SK-N-SH treated with all-trans-retinoic acid at 6 μM for 48 hours (cell line): ENCODE data around the gene MARCHF10.

Experiments used
- ATAC-seq: fragments of 200-7000 bp; cut with Tn5 transposase; 3 replicates; pipeline ENCODE4 v1.9.1; 2020; ENCODE audit warnings: mild to moderate bottlenecking, moderate library complexity
- ARNTL ChIP-seq: fragments of 450-650 bp; formaldehyde crosslinking; IDR thresholded peaks from 2 replicates; pipeline ENCODE4 v1.5.0; 2020; ENCODE audit warnings: low read depth, mild to moderate bottlenecking, moderate library complexity, borderline replicate concordance
- BACH2 ChIP-seq: fragments of 250-450 bp; sonication (Bioruptor Pico); IDR thresholded peaks from 2 replicates; pipeline ENCODE4 v1.9.0; 2021; ENCODE audit warnings: mild to moderate bottlenecking, borderline replicate concordance
- CSDC2 ChIP-seq: fragments of 250-450 bp; sonication (Bioruptor Pico); IDR thresholded peaks from 2 replicates; pipeline ENCODE4 v1.5.0; 2020; ENCODE audit warnings: mild to moderate bottlenecking, moderate library complexity
- ESRRG ChIP-seq: fragments of 250-450 bp; sonication (Bioruptor Pico); IDR thresholded peaks from 2 replicates; pipeline ENCODE4 v1.6.1; 2021; ENCODE audit warnings: mild to moderate bottlenecking
- GLIS3 ChIP-seq: fragments of 250-450 bp; sonication (Bioruptor Pico); IDR thresholded peaks from 2 replicates; pipeline ENCODE4 v1.5.0; 2020; ENCODE audit warnings: mild to moderate bottlenecking, moderate library complexity
- ISL1 ChIP-seq: fragments of 250-450 bp; sonication (Bioruptor Pico); IDR thresholded peaks from 2 replicates; pipeline ENCODE4 v2.1.2; 2022; ENCODE audit warnings: mild to moderate bottlenecking, moderate library complexity
- OSR1 ChIP-seq: fragments of 250-450 bp; sonication (Bioruptor Pico); IDR thresholded peaks from 2 replicates; pipeline ENCODE4 v1.8.0; 2022; ENCODE audit warnings: moderate library complexity, mild to moderate bottlenecking, inconsistent platforms
- POU6F1 ChIP-seq: fragments of 250-450 bp; sonication (Bioruptor Pico); IDR thresholded peaks from 2 replicates; pipeline ENCODE4 v1.8.0; 2021; ENCODE audit warnings: low read depth, mild to moderate bottlenecking, moderate library complexity, borderline replicate concordance
- PPARA ChIP-seq: fragments of 250-450 bp; sonication (Bioruptor Pico); IDR thresholded peaks from 2 replicates; pipeline ENCODE4 v1.5.0; 2020; ENCODE audit warnings: mild to moderate bottlenecking, borderline replicate concordance
- RARB ChIP-seq: fragments of 250-450 bp; sonication (Bioruptor Pico); IDR thresholded peaks from 2 replicates; pipeline ENCODE4 v1.8.0; 2021; ENCODE audit warnings: mild to moderate bottlenecking, moderate library complexity
- SNAI2 ChIP-seq: fragments of 250-450 bp; sonication (Bioruptor Pico); IDR thresholded peaks from 2 replicates; pipeline ENCODE4 v1.5.0; 2020; ENCODE audit warnings: mild to moderate bottlenecking, moderate library complexity
- TCF4 ChIP-seq: fragments of 250-450 bp; sonication (Bioruptor Pico); IDR thresholded peaks from 2 replicates; pipeline ENCODE4 v1.8.0; 2021; ENCODE audit warnings: mild to moderate bottlenecking, moderate library complexity, borderline replicate concordance
- TOX ChIP-seq: fragments of 250-450 bp; sonication (Bioruptor Pico); IDR thresholded peaks from 2 replicates; pipeline ENCODE4 v1.8.0; 2021; ENCODE audit warnings: mild to moderate bottlenecking, moderate library complexity, borderline replicate concordance
- TSHZ2 ChIP-seq: fragments of 250-450 bp; sonication (Bioruptor Pico); IDR thresholded peaks from 2 replicates; pipeline ENCODE4 v1.5.0; 2020; ENCODE audit warnings: mild to moderate bottlenecking, moderate library complexity
- ZC3H10 ChIP-seq: fragments of 250-450 bp; sonication (Bioruptor Pico); IDR thresholded peaks from 2 replicates; pipeline ENCODE4 v1.5.1; 2021; ENCODE audit warnings: mild to moderate bottlenecking, moderate library complexity
- ZFP3 ChIP-seq: fragments of 250-450 bp; sonication (Bioruptor Pico); IDR thresholded peaks from 2 replicates; pipeline ENCODE4 v1.5.0; 2020; ENCODE audit warnings: mild to moderate bottlenecking, moderate library complexity
- ZFP30 ChIP-seq: fragments of 450-650 bp; formaldehyde crosslinking; IDR thresholded peaks from 2 replicates; pipeline ENCODE4 v1.5.0; 2022; ENCODE audit warnings: mild to moderate bottlenecking, moderate library complexity
- ZNF565 ChIP-seq: fragments of 450-650 bp; formaldehyde crosslinking; conservative IDR thresholded peaks from 2 replicates; pipeline ENCODE4 v1.5.0; 2020; ENCODE audit warnings: low read depth, mild to moderate bottlenecking, moderate library complexity
- ZNF70 ChIP-seq: fragments of 450-650 bp; formaldehyde crosslinking; IDR thresholded peaks from 2 replicates; pipeline ENCODE4 v1.5.0; 2020; ENCODE audit warnings: mild to moderate bottlenecking, moderate library complexity
- ZNF8 ChIP-seq: fragments of 450-650 bp; formaldehyde crosslinking; IDR thresholded peaks from 2 replicates; pipeline ENCODE4 v1.5.0; 2020; ENCODE audit warnings: mild to moderate bottlenecking, moderate library complexity
- TF ChIP-seq, protein P1 (sequence below): fragments of 250-450 bp; sonication (Bioruptor Pico); IDR thresholded peaks from 2 replicates; pipeline ENCODE4 v1.5.1; 2020; ENCODE audit warnings: low read depth, mild to moderate bottlenecking, moderate library complexity
- TF ChIP-seq, protein P2 (sequence below): fragments of 250-450 bp; sonication (Bioruptor Pico); IDR thresholded peaks from 2 replicates; pipeline ENCODE4 v1.8.0; 2020; ENCODE audit warnings: mild to moderate bottlenecking, moderate library complexity, borderline replicate concordance

MARCHF10 gene

GRCh38 chr17:62702746-62703260 is 105.3 kb downstream of the MARCHF10 start:
- TF ChIP-seq ESRRG (CRISPR knock-in tag) (no peak), ZFP3 (CRISPR knock-in tag) (no peak), TCF4 (CRISPR knock-in tag) (no peak), ZFP30 (no peak), ZNF565 (CRISPR knock-in tag) (no peak), OSR1 (CRISPR knock-in tag) (no peak), RARB (CRISPR knock-in tag) (no peak), ZC3H10 (CRISPR knock-in tag) (no peak), ISL1 (CRISPR knock-in tag) (no peak), CSDC2 (CRISPR knock-in tag) (no peak), POU6F1 (CRISPR knock-in tag) (no peak), TOX (CRISPR knock-in tag) (no peak), TSHZ2 (CRISPR knock-in tag) (no peak), ARNTL (CRISPR knock-in tag) (no peak), SNAI2 (CRISPR knock-in tag) (no peak), ZNF70 (CRISPR knock-in tag) (no peak), GLIS3 (no peak)
- TF ChIP-seq, protein P1, sequence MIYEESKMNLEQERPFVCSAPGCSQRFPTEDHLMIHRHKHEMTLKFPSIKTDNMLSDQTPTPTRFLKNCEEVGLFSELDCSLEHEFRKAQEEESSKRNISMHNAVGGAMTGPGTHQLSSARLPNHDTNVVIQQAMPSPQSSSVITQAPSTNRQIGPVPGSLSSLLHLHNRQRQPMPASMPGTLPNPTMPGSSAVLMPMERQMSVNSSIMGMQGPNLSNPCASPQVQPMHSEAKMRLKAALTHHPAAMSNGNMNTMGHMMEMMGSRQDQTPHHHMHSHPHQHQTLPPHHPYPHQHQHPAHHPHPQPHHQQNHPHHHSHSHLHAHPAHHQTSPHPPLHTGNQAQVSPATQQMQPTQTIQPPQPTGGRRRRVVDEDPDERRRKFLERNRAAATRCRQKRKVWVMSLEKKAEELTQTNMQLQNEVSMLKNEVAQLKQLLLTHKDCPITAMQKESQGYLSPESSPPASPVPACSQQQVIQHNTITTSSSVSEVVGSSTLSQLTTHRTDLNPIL (CRISPR knock-in tag) = no peak
- TF ChIP-seq, protein P2, sequence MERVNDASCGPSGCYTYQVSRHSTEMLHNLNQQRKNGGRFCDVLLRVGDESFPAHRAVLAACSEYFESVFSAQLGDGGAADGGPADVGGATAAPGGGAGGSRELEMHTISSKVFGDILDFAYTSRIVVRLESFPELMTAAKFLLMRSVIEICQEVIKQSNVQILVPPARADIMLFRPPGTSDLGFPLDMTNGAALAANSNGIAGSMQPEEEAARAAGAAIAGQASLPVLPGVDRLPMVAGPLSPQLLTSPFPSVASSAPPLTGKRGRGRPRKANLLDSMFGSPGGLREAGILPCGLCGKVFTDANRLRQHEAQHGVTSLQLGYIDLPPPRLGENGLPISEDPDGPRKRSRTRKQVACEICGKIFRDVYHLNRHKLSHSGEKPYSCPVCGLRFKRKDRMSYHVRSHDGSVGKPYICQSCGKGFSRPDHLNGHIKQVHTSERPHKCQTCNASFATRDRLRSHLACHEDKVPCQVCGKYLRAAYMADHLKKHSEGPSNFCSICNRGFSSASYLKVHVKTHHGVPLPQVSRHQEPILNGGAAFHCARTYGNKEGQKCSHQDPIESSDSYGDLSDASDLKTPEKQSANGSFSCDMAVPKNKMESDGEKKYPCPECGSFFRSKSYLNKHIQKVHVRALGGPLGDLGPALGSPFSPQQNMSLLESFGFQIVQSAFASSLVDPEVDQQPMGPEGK (CRISPR knock-in tag) = no peak
- ATAC-seq = no peak

DNA sequence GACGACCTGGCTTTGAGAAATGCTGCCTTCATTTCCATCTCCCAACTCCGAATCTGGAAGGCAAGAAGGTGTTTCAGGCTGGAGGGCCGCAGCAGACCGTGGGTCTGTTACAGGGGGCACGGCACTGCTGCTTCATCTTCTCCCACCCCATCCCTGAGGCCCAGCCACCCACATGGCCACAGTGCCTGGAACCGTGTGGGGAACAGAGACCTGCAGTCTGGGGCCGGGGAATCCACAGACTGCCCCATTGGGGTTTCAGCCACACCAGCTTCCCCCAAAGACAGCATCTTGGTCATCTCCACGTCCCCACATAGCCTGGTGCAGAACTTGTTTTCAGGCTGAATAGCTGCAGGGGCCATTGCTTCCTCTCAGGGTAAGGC is 106.4 kb downstream of the MARCHF10 start:
- no peak for TF ChIP-seq PPARA (CRISPR knock-in tag)
- TF ChIP-seq ARNTL (CRISPR knock-in tag) = no peak
- TF ChIP-seq ZNF8 = no peak
- no peak for TF ChIP-seq OSR1 (CRISPR knock-in tag)
- TF ChIP-seq, protein P2 (CRISPR knock-in tag) = no peak
- TF ChIP-seq GLIS3 = no peak
- TF ChIP-seq, protein P1 (CRISPR knock-in tag) = no peak
- TF ChIP-seq BACH2 (CRISPR knock-in tag) = no peak
- TF ChIP-seq TSHZ2 (CRISPR knock-in tag) = no peak
- no peak for TF ChIP-seq CSDC2 (CRISPR knock-in tag)
- no peak for TF ChIP-seq TCF4 (CRISPR knock-in tag)
- TF ChIP-seq ZC3H10 (CRISPR knock-in tag) = no peak
- no peak for TF ChIP-seq ZFP30
- no peak for TF ChIP-seq ZNF565 (CRISPR knock-in tag)
- no peak for TF ChIP-seq ZNF70 (CRISPR knock-in tag)
- TF ChIP-seq POU6F1 (CRISPR knock-in tag) = no peak
- TF ChIP-seq SNAI2 (CRISPR knock-in tag) = no peak
- ATAC-seq = no peak
